Muscle layer of duodenum (tissue), 2 donors: ENCODE results near the gene MAPRE3.

Source experiments
- H3K27ac ChIP-seq: one replicate; pipeline ENCODE4 v1.7.0; 2013; ENCODE audit warnings: mild to moderate bottlenecking, low read length
- H3K27me3 ChIP-seq: one replicate; pipeline ENCODE4 v1.7.0; 2013; ENCODE audit warnings: low read depth, mild to moderate bottlenecking, control low read depth, low read length
- H3K36me3 ChIP-seq, 2 donors: one replicate each; pipeline ENCODE4 v1.7.0; 2013; ENCODE audit warnings: low read length in 2 of 2, control low read depth in 1 of 2, mild to moderate bottlenecking in 1 of 2; ENCODE audit not compliant: insufficient read depth in 2 of 2, control insufficient read depth in 1 of 2
- H3K4me1 ChIP-seq, 2 donors: one replicate each; pipeline ENCODE4 v1.7.0; 2013; ENCODE audit warnings: low read length in 2 of 2, mild to moderate bottlenecking in 2 of 2, control low read depth in 1 of 2, moderate library complexity in 1 of 2; ENCODE audit not compliant: insufficient read depth in 2 of 2, control insufficient read depth in 1 of 2
- H3K4me3 ChIP-seq, 2 donors: one replicate each; pipeline ENCODE4 v1.7.0; 2013; ENCODE audit warnings: low read length in 2 of 2, low read depth in 1 of 2, mild to moderate bottlenecking in 1 of 2
- H3K9me3 ChIP-seq, 2 donors: one replicate each; pipeline ENCODE4 v1.7.0; 2013; ENCODE audit warnings: low read length in 2 of 2, control low read depth in 1 of 2, mild to moderate bottlenecking in 1 of 2; ENCODE audit not compliant: control insufficient read depth in 1 of 2
- donor health status: healthy.

MAPRE3 gene

GRCh38 chr2:27006602-27007415 is 36.4 kb downstream of the MAPRE3 start:
- no peaks in the 10 kb centered on the region for H3K4me1 ChIP-seq
- no peaks in the 10 kb centered on the region for H3K27me3 ChIP-seq
- no peak overlapping the region for H3K27ac ChIP-seq
- H3K9me3 ChIP-seq = no peaks in the 10 kb centered on the region
- H3K4me3 ChIP-seq = no peak overlapping the region
- no peaks in the 10 kb centered on the region for H3K36me3 ChIP-seq

DNA sequence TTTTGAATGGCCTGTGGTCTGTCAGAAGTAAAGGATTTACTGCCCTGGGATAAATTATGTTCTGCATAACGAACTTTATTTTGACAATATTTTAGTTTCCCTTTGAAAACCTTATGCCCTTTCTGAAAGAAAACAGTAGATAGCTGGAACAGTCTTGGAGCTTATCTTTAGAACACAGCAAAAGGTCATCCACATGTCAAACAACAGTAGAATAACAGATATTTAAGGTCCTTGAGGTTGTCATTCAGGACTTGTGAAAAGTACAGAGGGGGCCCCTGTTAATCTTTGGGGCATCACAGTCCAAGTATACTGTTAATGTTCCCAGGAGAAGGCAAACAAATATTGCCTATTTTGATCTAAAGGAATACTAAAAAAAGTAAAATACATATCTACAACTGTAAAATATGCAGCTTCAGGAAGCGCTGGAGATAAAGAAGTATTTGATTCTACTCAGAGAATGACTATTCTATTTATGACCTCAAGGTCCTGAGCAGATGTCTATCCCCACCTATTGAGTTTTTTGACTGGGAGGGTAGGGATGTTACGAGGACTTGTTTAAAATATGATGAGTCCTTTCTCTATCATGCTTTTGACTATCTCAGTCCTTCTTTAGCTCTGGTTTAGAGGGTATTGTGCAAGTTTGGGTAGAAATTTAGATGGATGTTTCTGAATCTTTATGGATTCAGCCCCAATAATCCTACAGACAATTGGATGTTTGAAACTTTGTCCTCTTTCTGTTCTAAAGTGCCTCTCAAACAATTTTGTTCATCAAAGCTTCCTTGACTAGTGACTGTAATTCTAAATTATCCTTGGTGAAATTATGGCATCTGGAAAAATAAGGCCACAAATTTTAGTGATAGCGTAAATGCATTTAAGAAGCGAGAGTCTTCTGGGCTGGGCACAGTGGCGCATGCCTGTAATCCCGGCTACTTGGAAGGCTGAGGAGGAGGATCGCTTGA is 37.3 kb downstream of the MAPRE3 start:
- H3K4me1 ChIP-seq = no peaks in the 10 kb centered on the region
- no peak overlapping the region for H3K27ac ChIP-seq
- H3K36me3 ChIP-seq = no peaks in the 10 kb centered on the region
- no peaks in the 10 kb centered on the region for H3K9me3 ChIP-seq
- H3K27me3 ChIP-seq = no peaks in the 10 kb centered on the region
- no peak overlapping the region for H3K4me3 ChIP-seq

DNA sequence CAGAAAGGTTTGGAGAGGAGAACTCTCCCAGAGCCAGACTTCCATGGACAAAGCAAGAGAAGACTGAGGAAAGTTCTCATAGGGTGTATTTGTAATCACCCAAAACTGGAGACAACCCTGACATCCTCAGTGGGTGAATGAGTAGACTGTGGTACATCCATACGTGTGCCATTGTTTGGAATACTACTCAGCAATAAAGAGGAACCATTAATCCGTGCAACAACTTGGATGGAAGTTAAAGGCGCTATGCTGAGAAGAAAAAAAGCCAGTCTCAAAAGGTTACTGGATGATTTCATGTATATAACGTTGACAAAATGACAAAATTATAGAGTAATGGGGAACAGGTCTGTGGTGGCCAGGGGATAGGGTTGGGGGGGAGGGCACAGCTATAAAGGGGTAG is 38.2 kb downstream of the MAPRE3 start:
- H3K27ac ChIP-seq = no peak overlapping the region
- no peak overlapping the region for H3K4me3 ChIP-seq
- H3K27me3 ChIP-seq = no peaks in the 10 kb centered on the region
- H3K36me3 ChIP-seq = no peaks in the 10 kb centered on the region
- no peaks in the 10 kb centered on the region for H3K9me3 ChIP-seq
- no peaks in the 10 kb centered on the region for H3K4me1 ChIP-seq

DNA sequence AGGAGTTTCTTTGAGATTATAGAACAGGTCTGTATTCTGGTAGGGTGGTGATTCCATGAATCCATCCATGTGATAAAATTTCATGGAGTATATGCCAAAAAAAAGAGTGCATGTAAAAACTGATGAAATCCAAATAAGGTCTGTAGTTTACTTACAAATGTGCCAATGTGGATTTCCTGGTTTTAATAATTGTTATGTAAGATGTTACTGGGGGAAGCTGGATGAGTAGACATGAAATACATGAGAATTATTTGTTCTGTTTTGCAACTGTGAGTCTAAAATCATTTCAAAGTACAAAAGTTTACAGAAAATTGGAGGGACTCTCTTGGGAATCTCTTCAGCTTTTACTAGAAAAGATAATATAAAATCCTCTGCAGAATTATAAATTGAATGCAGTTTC is 38.6 kb downstream of the MAPRE3 start:
- Histone ChIP-seq H3K27me3 (no peaks in the 10 kb centered on the region), H3K36me3 (no peaks in the 10 kb centered on the region), H3K4me1 (no peaks in the 10 kb centered on the region), H3K27ac (no peak overlapping the region), H3K4me3 (no peak overlapping the region), H3K9me3 (no peaks in the 10 kb centered on the region)

- Histone ChIP-seq H3K4me1 (no peaks in the 10 kb centered on the region), H3K36me3 (no peaks in the 10 kb centered on the region), H3K4me3 (no peak overlapping the region), H3K9me3 (no peaks in the 10 kb centered on the region), H3K27me3 (no peaks in the 10 kb centered on the region), H3K27ac (no peak overlapping the region)
Measured at GRCh38 chr2:27009716-27010115, 39.3 kb downstream of the MAPRE3 start.

DNA sequence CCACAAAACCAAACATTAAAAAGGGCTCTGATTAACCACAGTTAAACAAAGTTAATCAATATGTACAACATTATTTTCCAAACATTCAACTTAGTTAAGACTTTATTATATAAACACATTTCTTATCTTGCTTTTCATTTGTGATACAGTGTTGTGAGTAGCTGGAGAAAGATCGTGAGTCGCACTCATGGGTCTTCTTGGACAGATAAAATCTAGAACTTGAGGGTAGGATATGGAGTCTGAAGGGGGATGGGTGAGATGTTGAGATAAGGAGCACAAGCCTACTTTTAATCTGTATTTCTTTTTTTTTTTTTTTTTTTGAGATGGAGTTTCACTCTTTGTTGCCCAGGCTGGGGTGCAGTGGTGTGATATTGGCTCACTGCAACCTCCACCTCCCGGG is 39.7 kb downstream of the MAPRE3 start:
- H3K9me3 ChIP-seq = no peaks in the 10 kb centered on the region
- H3K4me3 ChIP-seq = no peak overlapping the region
- no peaks in the 10 kb centered on the region for H3K36me3 ChIP-seq
- no peaks in the 10 kb centered on the region for H3K27me3 ChIP-seq
- H3K4me1 ChIP-seq = no peaks in the 10 kb centered on the region
- no peak overlapping the region for H3K27ac ChIP-seq

- H3K4me1 ChIP-seq = peaks cover 5% of the 10 kb centered on the region in 2 donors
- H3K27ac ChIP-seq = no peak overlapping the region
- no peaks in the 10 kb centered on the region for H3K36me3 ChIP-seq
- H3K4me3 ChIP-seq = no peak overlapping the region
- H3K27me3 ChIP-seq = no peaks in the 10 kb centered on the region
- no peaks in the 10 kb centered on the region for H3K9me3 ChIP-seq
Measured at GRCh38 chr2:27013738-27014137, 43.3 kb downstream of the MAPRE3 start.

GRCh38 chr2:27014771-27015433 is 44.5 kb downstream of the MAPRE3 start:
- Histone ChIP-seq H3K27me3 (no peaks in the 10 kb centered on the region), H3K4me1 (peaks cover 5 to 6% of the 10 kb centered on the region in 2 donors), H3K36me3 (no peaks in the 10 kb centered on the region), H3K27ac (no peak overlapping the region), H3K4me3 (no peak overlapping the region), H3K9me3 (no peaks in the 10 kb centered on the region)

- Histone ChIP-seq H3K27ac (no peak overlapping the region), H3K4me3 (no peak overlapping the region), H3K9me3 (no peaks in the 10 kb centered on the region), H3K36me3 (no peaks in the 10 kb centered on the region), H3K27me3 (no peaks in the 10 kb centered on the region), H3K4me1 (peaks cover 10% of the 10 kb centered on the region in 2 donors)
Measured at GRCh38 chr2:27016801-27017325, 46.4 kb downstream of the MAPRE3 start.

DNA sequence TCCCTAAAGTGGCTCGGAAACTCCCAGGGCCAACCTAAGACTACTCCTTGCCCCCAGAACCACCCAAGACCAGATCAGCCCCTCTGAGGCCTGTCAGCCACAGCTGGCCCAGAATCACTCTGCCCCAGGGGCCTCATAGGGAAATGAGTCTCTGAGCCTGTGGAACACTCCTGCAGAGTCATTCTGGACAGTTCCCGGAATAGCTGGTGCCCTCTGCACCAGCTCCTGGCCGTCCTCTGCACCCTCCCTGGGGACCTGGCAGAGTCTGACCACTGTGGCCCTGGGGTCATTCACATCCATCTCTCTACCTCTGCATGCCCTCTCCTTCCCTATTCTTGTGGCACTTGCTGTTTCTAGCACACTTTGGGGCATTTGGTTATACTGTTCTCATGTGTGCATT is 47.7 kb downstream of the MAPRE3 start:
- Histone ChIP-seq H3K36me3 (peaks cover under 1 to 3% of the 10 kb centered on the region in 2 donors), H3K4me1 (peaks cover 10% of the 10 kb centered on the region in 2 donors), H3K4me3 (no peak overlapping the region), H3K27ac (no peak overlapping the region), H3K9me3 (no peaks in the 10 kb centered on the region), H3K27me3 (no peaks in the 10 kb centered on the region)

GRCh38 chr2:27019459-27019858 is 49.0 kb downstream of the MAPRE3 start:
- Histone ChIP-seq H3K4me1 (peaks cover 10% of the 10 kb centered on the region in 2 donors), H3K27ac (no peak overlapping the region), H3K27me3 (no peaks in the 10 kb centered on the region), H3K4me3 (no peak overlapping the region), H3K36me3 (peaks cover 6 to 16% of the 10 kb centered on the region in 2 donors), H3K9me3 (no peaks in the 10 kb centered on the region)
